ENCODE data around the gene SNRNP25. TPM values are rescaled to one million over a fixed set of nuclear protein-coding genes. Genes with fewer than 3 reads are reported as not detected.

SNRNP25 gene
- polyA plus RNA-seq, 1 donor = 30.6 TPM

DNA sequence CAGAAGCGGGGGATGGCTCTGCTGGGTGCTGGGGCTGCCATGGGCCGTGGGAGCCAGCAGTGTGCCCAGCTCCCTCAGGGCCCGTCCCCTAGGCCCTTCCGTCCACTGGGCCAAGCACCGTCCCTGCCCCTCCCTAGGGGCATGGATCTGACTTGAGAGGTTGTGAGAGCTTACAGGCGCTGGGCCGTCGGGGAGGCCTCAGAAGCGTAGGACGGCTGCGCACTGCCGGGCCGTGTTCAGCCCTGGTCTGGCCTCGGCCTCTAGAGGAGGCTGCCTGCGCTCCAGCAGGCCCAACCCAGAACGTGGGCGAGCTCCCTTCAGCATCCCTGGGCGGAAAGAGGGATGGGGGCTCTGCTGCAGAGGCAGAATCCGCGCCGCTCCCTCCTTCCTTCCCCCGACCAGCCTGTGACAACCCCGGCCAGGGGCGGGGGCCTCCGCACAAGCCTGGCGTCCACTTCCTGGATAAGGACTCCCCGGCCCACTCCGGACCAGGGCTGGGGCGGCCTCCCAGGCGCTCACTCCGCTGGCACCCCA is 23.7 kb downstream of the SNRNP25 start:
- no peak for DNase-seq (ENCODE audit: low read depth)

DNA sequence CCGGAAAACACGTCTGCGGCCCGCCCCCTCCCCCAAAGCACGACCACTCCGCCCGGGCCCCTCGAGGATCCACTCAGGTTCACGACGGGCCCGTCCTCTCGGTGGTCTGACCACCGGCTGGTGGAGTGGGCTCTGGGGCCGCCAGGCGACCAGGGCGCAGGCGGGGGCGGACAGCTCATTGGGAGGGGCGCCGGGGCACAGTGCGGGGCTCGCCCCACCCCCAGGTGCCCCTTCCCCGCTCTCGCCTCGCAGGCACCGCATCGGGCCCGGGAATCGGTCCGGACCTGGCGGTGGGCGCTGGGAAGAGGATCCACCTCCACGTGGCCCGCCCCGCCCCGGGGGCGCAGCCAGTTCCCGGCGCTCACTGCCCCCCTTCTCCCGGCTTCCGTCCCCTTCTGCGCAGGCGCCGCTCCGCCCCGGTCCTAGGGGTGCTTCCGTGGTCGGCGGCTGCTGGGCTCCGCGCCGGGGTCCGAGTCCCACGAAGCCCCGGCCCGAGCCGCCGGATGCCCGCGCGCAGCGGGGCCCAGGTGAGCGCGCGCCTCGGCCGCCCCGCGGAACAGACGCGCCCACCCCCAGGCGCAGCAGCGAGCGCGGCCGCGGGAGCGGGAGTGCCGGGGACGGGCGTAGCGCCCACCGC is 24.3 kb downstream of the SNRNP25 start, which contains the start of gene MPG:
Gene MPG, plus strand, starts transcription at position 419 of the 637 bp plus-strand sequence. Its CDS starts 85 bp downstream, at position 504.
- no peak for DNase-seq (ENCODE audit: low read depth)

DNA sequence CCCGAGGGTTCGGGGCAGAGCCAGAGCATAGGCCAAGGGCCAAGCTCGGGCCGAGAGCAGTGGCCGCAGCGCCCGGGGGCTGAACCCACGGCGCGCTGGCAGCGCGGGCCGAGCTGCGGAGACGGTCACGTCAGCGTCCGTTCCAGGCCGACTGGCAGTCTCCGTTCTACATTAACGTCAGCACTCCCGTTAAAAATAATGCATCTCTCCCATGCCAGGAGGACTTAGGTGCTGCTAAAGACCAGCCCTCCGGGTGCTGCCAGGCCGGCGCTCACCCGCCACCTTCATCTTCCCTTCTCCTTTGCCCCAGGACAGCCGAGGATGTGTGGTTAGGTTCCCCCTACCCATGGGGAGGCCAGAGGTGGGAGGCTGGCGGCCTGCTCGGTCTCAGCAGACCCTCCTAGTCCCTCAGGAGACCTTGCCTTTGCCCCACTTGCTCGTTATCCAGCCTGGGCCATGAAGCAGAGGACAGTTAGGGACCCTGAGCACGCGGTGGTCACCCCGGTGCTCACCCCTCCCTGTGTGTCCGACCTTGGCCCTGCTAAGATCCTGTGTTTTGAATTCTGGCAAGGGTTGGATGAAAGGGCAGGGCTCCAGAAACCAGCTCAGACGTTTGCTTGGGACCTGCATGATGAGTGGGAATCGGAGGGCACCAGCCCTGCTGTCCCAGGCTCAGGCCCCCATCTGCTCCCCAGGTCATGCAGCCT is 25.0 kb downstream of the SNRNP25 start:
- DNase-seq (ENCODE audit: low read depth) = no peak

GRCh38 chr16:79151-80054 is 25.8 kb downstream of the SNRNP25 start:
- no peak for DNase-seq (ENCODE audit: low read depth)

GRCh38 chr16:83060-83603 is 29.5 kb downstream of the SNRNP25 start:
- no peak for DNase-seq (ENCODE audit: low read depth)

DNA sequence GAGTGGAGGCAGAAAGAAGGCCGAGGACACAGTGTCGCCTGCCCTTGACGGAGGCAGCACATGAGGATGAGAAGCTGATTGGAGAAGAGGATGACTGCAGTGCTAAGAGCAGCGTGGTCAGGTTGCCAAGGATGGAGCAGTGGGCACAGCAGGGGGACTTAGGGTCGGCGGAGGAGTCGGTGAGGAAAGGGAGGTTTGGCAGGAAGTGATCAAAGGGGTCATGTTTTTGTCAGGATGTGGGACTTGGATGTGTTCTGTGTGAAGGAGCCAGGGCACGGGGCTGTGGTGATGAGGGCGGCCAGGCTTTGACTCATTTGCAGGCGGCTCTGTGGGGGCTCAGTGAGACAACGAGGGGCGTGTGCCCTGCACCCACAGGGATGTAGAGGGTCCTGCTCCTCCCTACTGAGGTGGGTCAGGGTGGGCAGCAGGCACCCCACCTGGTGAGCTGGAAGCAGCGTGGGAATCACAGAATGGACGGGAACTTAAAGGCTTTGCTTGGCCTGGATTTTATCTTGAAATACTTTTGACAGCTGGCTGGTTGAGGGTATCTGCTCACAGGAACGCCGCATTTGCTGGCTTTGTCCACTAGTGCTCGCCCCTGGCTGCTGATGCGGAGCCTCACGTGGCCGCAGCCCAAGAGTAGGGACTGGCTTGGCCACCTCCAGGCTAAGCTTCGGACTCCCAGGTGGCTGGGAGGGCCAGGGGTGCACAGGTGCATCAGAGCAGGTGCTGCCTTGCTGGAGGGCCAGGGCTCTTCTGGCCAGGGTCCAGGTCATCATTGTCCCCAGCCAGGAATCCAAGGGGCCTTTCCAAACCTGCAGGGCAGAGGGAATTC is 30.4 kb downstream of the SNRNP25 start:
- no peak for DNase-seq (ENCODE audit: low read depth)

DNA sequence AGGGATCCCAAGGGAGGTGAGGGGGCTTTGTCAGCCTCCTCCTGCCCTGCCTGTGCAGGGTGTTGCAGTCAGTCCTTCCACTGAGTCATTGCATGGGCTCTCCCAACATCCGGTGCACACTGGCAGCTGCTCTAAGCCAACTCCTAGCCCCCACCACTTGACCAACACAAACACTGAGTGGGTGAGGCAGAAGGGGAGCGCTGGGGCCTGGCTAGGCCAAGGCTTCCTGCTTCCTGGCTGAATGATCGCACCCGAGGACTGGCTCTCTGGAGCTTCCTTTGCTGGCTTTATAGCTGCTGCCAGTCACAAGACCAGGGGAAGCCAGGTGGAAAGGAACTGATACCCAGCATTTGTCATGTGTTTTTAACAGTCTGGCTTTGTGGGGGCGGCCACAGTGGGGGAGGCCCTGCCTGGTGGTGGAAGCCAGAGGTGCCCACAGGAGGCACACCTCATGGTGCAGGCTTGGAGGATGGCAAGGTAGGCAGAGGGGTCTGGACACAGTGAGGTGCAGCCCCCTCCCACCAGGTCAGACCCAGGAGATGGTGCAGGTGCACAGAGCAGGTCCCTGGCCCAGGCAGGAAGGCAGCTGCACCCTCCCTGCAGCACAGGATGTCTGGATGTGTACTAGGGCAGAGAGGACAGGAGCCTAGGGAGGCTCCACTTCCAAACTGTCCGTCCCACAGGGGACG is 31.2 kb downstream of the SNRNP25 start:
- DNase-seq (ENCODE audit: low read depth) = no peak

DNA sequence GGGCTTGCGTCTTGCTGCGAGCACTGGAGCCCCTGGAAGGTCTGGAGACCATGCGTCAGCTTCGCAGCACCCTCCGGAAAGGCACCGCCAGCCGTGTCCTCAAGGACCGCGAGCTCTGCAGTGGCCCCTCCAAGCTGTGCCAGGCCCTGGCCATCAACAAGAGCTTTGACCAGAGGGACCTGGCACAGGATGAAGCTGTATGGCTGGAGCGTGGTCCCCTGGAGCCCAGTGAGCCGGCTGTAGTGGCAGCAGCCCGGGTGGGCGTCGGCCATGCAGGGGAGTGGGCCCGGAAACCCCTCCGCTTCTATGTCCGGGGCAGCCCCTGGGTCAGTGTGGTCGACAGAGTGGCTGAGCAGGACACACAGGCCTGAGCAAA is 31.8 kb downstream of the SNRNP25 start:
- no peak for DNase-seq (ENCODE audit: low read depth)

GRCh38 chr16:85865-86264 is 32.2 kb downstream of the SNRNP25 start:
- DNase-seq (ENCODE audit: low read depth) = no peak

- no peak for DNase-seq (ENCODE audit: low read depth)
These were observed 32.9 kb downstream of the SNRNP25 start for GRCh38 chr16:86483-86952.

DNA sequence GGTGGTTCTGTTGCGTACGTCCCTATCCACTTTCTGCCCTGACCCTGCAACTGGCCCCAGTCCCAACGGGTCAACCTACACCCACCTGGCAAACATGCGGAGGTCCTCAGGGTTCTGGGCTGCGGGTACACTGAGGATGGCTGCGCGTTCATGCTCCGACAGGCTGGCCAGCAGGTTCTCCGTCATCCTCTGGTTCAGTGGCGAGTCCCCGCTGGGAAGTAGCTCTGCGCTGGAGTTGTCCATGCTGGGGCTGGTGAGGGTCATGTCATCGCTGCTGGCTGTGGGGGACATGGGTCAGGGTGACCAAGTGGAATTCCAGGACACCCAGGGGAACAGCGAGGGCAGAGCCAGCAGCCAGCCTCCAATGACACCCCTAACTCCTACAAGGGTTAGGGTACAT is 35.0 kb downstream of the SNRNP25 start:
- no peak for DNase-seq (ENCODE audit: low read depth)

GRCh38 chr16:89391-90302 is 36.0 kb downstream of the SNRNP25 start:
- DNase-seq (ENCODE audit: low read depth) = no peak

DNA sequence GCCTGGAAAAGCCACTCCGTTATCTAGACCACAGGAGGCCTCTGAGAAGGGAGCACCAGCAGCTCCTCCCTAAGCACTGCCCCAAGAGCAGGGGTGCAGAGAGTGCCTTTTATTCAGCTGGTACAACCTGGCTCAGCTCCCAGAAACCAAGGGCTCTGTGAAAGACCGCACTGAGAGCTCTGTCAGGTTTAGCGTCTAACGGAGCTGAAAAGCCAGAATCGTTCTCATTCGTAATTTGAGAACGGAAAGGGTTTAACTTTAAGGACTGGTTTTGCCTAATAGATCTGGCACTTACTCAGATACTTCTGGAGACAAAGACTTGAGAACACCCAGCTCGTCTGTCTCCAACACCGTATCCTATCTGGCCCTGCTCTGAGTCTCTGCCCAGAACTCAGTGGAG is 37.9 kb downstream of the SNRNP25 start:
- DNase-seq (ENCODE audit: low read depth) = no peak

GRCh38 chr16:92431-93339 is 39.1 kb downstream of the SNRNP25 start:
- DNase-seq (ENCODE audit: low read depth) = no peak

GRCh38 chr16:94918-95265 is 41.3 kb downstream of the SNRNP25 start:
- DNase-seq (ENCODE audit: low read depth) = no peak

- DNase-seq (ENCODE audit: low read depth) = no peak
These were observed 43.3 kb downstream of the SNRNP25 start for GRCh38 chr16:96935-97381.

- DNase-seq (ENCODE audit: low read depth) = no peak
These were observed 44.2 kb downstream of the SNRNP25 start for GRCh38 chr16:97822-98221.

DNA sequence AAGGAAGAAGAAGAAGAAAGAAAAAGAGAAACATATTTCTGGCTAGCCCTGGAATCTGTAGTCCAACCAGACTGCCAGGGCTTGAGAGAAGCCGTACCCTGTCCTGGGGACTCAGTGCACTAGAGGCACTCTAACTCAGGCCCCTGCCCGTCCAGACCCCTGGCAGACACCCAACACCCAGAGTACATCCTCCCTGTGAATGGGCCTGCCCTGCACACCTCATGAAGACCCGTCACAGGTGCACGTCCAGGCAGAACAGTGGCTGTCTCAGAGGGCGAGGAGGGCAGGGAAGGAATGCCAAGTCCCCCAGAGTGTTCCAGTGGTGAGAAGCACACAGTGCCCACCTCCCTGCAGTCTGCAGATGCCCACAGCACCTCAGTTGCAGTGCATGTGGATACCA is 47.4 kb downstream of the SNRNP25 start:
- no peak for DNase-seq (ENCODE audit: low read depth)
